Activated naive CD4-positive, alpha-beta T cell treated with anti-CD3 and anti-CD28 coated beads for 36 hours (primary cell): ENCODE data around the gene TARBP2. TPM values are rescaled to one million over a fixed set of nuclear protein-coding genes. Genes with fewer than 3 reads are reported as not detected.
A peak's percentile ranks its signal among the peaks of the same experiment; 100 is the strongest.
"Not testable (repeated sequence)": the region's sequence is repeated elsewhere in the genome, so short reads cannot be mapped to it uniquely, and the experiment has no call there.

Source experiments
- CTCF ChIA-PET: fragments of 350-600 bp; sonication (Branson Sonifier 250); formaldehyde crosslinking; loops from one replicate; lab custom pipeline; 2021; ENCODE audit warnings: antibody characterized with exemption; lab: Charles Lee
- DNase-seq: peaks from one replicate; pipeline ENCODE4 v3.0.0-alpha.2; 2020
- H3K27ac Mint-ChIP-seq: one replicate; pipeline ENCODE4 v1.8.0; 2021; ENCODE audit warnings: mild to moderate bottlenecking, mixed read lengths
- H3K27me3 Mint-ChIP-seq: one replicate; pipeline ENCODE4 v1.8.0; 2021; ENCODE audit warnings: low read depth, mixed read lengths
- H3K36me3 Mint-ChIP-seq: one replicate; pipeline ENCODE4 v1.8.0; 2021; ENCODE audit warnings: low read depth, mixed read lengths
- H3K4me1 Mint-ChIP-seq: one replicate; pipeline ENCODE4 v1.8.0; 2021; ENCODE audit warnings: low read depth, mixed read lengths
- H3K4me3 Mint-ChIP-seq: one replicate; pipeline ENCODE4 v1.8.0; 2021; ENCODE audit warnings: mild to moderate bottlenecking, moderate library complexity, mixed read lengths
- H3K9me3 Mint-ChIP-seq: one replicate; pipeline ENCODE4 v1.8.0; 2021; ENCODE audit warnings: mixed read lengths
- intact Hi-C: fragments of 100-400 bp; cut with micrococcal nuclease; formaldehyde crosslinking; loops from one replicate; pipeline ENCODE4 v1.15.1; 2023
- total RNA-seq, 2 experiments: library from RNA; stranded (reverse); gene quantifications; one replicate each; pipeline ENCODE4 v1.2.3, GENCODE V29; 2021

The TARBP2 gene
- total RNA-seq, 2 experiments from 2014 or later = 25.0 to 26.8 TPM

- Mint-ChIP-seq H3K4me3 (no peak overlapping the region), H3K4me1 (peaks cover 32% of the 10 kb centered on the region), H3K27ac (peak overlapping the region; percentile 30), H3K27me3 (no peaks in the 10 kb centered on the region), H3K36me3 (peaks cover 48% of the 10 kb centered on the region), H3K9me3 (no peaks in the 10 kb centered on the region)
- CTCF ChIA-PET = interaction anchor here (0.6 to 2.0 kb wide), 3 partner anchors 29 to 133 kb away, joined by 3 to 5 read pairs (median 5); no protein-coding TSS in a partner anchor
- no peak for DNase-seq
- intact Hi-C loops = no loop called here
Measured at GRCh38 chr12:53478865-53479264, 22.2 kb upstream of the TARBP2 start.

- intact Hi-C loops = no loop called here
- no peak overlapping the region for H3K4me3 Mint-ChIP-seq
- DNase-seq = no peak
- H3K27me3 Mint-ChIP-seq = no peaks in the 10 kb centered on the region
- CTCF ChIA-PET = interaction anchor here (0.6 to 2.0 kb wide), 2 partner anchors 29 to 163 kb away, joined by 4 to 5 read pairs; no protein-coding TSS in a partner anchor
- H3K9me3 Mint-ChIP-seq = no peaks in the 10 kb centered on the region
- H3K36me3 Mint-ChIP-seq = peaks cover 44% of the 10 kb centered on the region
- H3K27ac Mint-ChIP-seq = peak overlapping the region; percentile 30
- H3K4me1 Mint-ChIP-seq = peaks cover 28% of the 10 kb centered on the region
Measured at GRCh38 chr12:53479331-53479730, 21.8 kb upstream of the TARBP2 start.

GRCh38 chr12:53480491-53481442, 20.3 kb upstream of the TARBP2 start:
- no peak overlapping the region for H3K27ac Mint-ChIP-seq
- H3K36me3 Mint-ChIP-seq = peaks cover 32% of the 10 kb centered on the region
- peaks cover 15% of the 10 kb centered on the region for H3K4me1 Mint-ChIP-seq
- no peak for DNase-seq
- no peaks in the 10 kb centered on the region for H3K9me3 Mint-ChIP-seq
- intact Hi-C loops = no loop called here
- no peaks in the 10 kb centered on the region for H3K27me3 Mint-ChIP-seq
- CTCF ChIA-PET = interaction anchor here (0.6 to 3.0 kb wide), 4 partner anchors 12 to 84 kb away, joined by 3 to 16 read pairs (median 6); partner anchors contain the start of gene NPFF
- no peak overlapping the region for H3K4me3 Mint-ChIP-seq

GRCh38 chr12:53481458-53481857, 19.6 kb upstream of the TARBP2 start:
- H3K27me3 Mint-ChIP-seq, H3K4me3 Mint-ChIP-seq, intact Hi-C loops, DNase-seq, H3K4me1 Mint-ChIP-seq, H3K9me3 Mint-ChIP-seq: not testable (repeated sequence)
- H3K36me3 Mint-ChIP-seq = peaks cover 30% of the 10 kb centered on the region
- H3K27ac Mint-ChIP-seq = peak overlapping the region; percentile 54
- CTCF ChIA-PET = interaction anchor here (0.6 to 3.0 kb wide), 7 partner anchors 8 to 129 kb away, joined by 3 to 16 read pairs (median 4); partner anchors contain the start of gene NPFF

- DNase-seq = no peak
- peaks cover 4% of the 10 kb centered on the region for H3K4me1 Mint-ChIP-seq
Measured at GRCh38 chr12:53481939-53482586, 19.0 kb upstream of the TARBP2 start.

GRCh38 chr12:53482626-53483168, 18.4 kb upstream of the TARBP2 start:
- CTCF ChIA-PET = interaction anchor here (0.5 to 3.0 kb wide), 5 partner anchors 10 to 130 kb away, joined by 3 to 16 read pairs (median 4); no protein-coding TSS in a partner anchor
- H3K9me3 Mint-ChIP-seq = no peaks in the 10 kb centered on the region
- intact Hi-C loops = no loop called here
- DNase-seq = no peak
- H3K36me3 Mint-ChIP-seq = peaks cover 25% of the 10 kb centered on the region
- H3K27ac Mint-ChIP-seq = no peak overlapping the region
- H3K27me3 Mint-ChIP-seq = no peaks in the 10 kb centered on the region
- no peak overlapping the region for H3K4me3 Mint-ChIP-seq
- H3K4me1 Mint-ChIP-seq = peaks cover 2% of the 10 kb centered on the region

More at GRCh38 chr12:53481939-53482586, 19.0 kb upstream of the TARBP2 start:
- no peaks in the 10 kb centered on the region for H3K27me3 Mint-ChIP-seq
- peak overlapping the region; percentile 54 for H3K27ac Mint-ChIP-seq
- no peak overlapping the region for H3K4me3 Mint-ChIP-seq
- CTCF ChIA-PET = interaction anchor here (0.6 to 3.0 kb wide), 7 partner anchors 8 to 129 kb away, joined by 3 to 16 read pairs (median 4); partner anchors contain the start of gene NPFF
- peaks cover 26% of the 10 kb centered on the region for H3K36me3 Mint-ChIP-seq
- no peaks in the 10 kb centered on the region for H3K9me3 Mint-ChIP-seq
- intact Hi-C loops = no loop called here

- DNase-seq = no peak
- peaks cover 24% of the 10 kb centered on the region for H3K36me3 Mint-ChIP-seq
- H3K27ac Mint-ChIP-seq = peak overlapping the region; percentile 39
- H3K4me1 Mint-ChIP-seq = peaks cover 2% of the 10 kb centered on the region
- H3K9me3 Mint-ChIP-seq = no peaks in the 10 kb centered on the region
- no peaks in the 10 kb centered on the region for H3K27me3 Mint-ChIP-seq
- H3K4me3 Mint-ChIP-seq = no peak overlapping the region
- intact Hi-C loops = no loop called here
- CTCF ChIA-PET = interaction anchor here (0.5 to 3.0 kb wide), 3 partner anchors 10 to 130 kb away, joined by 3 to 16 read pairs (median 5); no protein-coding TSS in a partner anchor
Measured at GRCh38 chr12:53483225-53483978, 17.7 kb upstream of the TARBP2 start.

GRCh38 chr12:53483979-53484377, 17.1 kb upstream of the TARBP2 start:
- no peak for DNase-seq
- no peaks in the 10 kb centered on the region for H3K27me3 Mint-ChIP-seq
- no peak overlapping the region for H3K4me3 Mint-ChIP-seq
- H3K27ac Mint-ChIP-seq = peak overlapping the region; percentile 15
- CTCF ChIA-PET = interaction anchor here (0.9 to 3.0 kb wide), 2 partner anchors 9 to 131 kb away, joined by 5 to 16 read pairs; no protein-coding TSS in a partner anchor
- H3K4me1 Mint-ChIP-seq = peaks cover 2% of the 10 kb centered on the region
- H3K9me3 Mint-ChIP-seq = no peaks in the 10 kb centered on the region
- intact Hi-C loops = no loop called here
- H3K36me3 Mint-ChIP-seq = peaks cover 19% of the 10 kb centered on the region

- Mint-ChIP-seq H3K36me3 (peaks cover 14% of the 10 kb centered on the region), H3K27ac (peak overlapping the region; percentile 36), H3K9me3 (no peaks in the 10 kb centered on the region), H3K4me1 (peaks cover 2% of the 10 kb centered on the region), H3K4me3 (no peak overlapping the region), H3K27me3 (no peaks in the 10 kb centered on the region)
- no peak for DNase-seq
- intact Hi-C loops = no loop called here
- CTCF ChIA-PET = no interaction called here
Measured at GRCh38 chr12:53484686-53485575, 16.2 kb upstream of the TARBP2 start.

- DNase-seq = no peak
- Mint-ChIP-seq H3K36me3 (peaks cover 13% of the 10 kb centered on the region), H3K4me3 (no peak overlapping the region), H3K27ac (no peak overlapping the region), H3K27me3 (no peaks in the 10 kb centered on the region), H3K4me1 (peaks cover 2% of the 10 kb centered on the region), H3K9me3 (no peaks in the 10 kb centered on the region)
- CTCF ChIA-PET = interaction anchor here (0.7 to 1.4 kb wide), 2 partner anchors 23 to 191 kb away, joined by 3 to 5 read pairs; no protein-coding TSS in a partner anchor
- intact Hi-C loops = no loop called here
Measured at GRCh38 chr12:53485955-53486735, 14.9 kb upstream of the TARBP2 start.
